ENCODE results near the gene AFDN.
A peak's percentile ranks its signal among the peaks of the same experiment; 100 is the strongest.

AFDN gene

GRCh38 chr6:167894965-167895364 lies 68.3 kb downstream of the AFDN start:
- intact Hi-C loops (cut with DNase I), result loop anchor here (5.0 kb wide), 1 partner anchor 408 kb away; no protein-coding TSS in a partner anchor
- DNase-seq, result no peak

- DNase-seq, result no peak
- intact Hi-C loops (cut with DNase I), result loop anchor here (5.0 kb wide), 1 partner anchor 409 kb away; no protein-coding TSS in a partner anchor
These were observed 69.9 kb downstream of the AFDN start for GRCh38 chr6:167896648-167897047.

GRCh38 chr6:167898673-167899311 lies 72.1 kb downstream of the AFDN start:
- intact Hi-C loops (cut with DNase I), result loop anchor here (5.0 kb wide), 1 partner anchor 411 kb away; no protein-coding TSS in a partner anchor

GRCh38 chr6:167904791-167905190 lies 78.1 kb downstream of the AFDN start:
- intact Hi-C loops (cut with DNase I), result loop anchor here (5.0 kb wide), 1 partner anchor 228 kb away; no protein-coding TSS in a partner anchor
- DNase-seq, result no peak

More at GRCh38 chr6:167898673-167899311, 72.1 kb downstream of the AFDN start:
- peak in 1 of 42 donors; percentile 37 for DNase-seq

GRCh38 chr6:167906899-167907298 lies 80.2 kb downstream of the AFDN start:
- DNase-seq, result peak; percentile 35 to 86 (median 70)
- intact Hi-C loops (cut with DNase I), result loop anchor here (5.0 kb wide), 1 partner anchor 225 kb away; no protein-coding TSS in a partner anchor

GRCh38 chr6:167907837-167908681 lies 81.3 kb downstream of the AFDN start:
- intact Hi-C loops (cut with DNase I), result loop anchor here (5.0 kb wide), 1 partner anchor 224 kb away; no protein-coding TSS in a partner anchor
- DNase-seq, result peak in 25 of 42 donors; percentile 19 to 78 (median 49)

GRCh38 chr6:167910007-167910406 lies 83.3 kb downstream of the AFDN start:
- no peak for DNase-seq
- intact Hi-C loops (cut with DNase I), result no loop called here

- intact Hi-C loops (cut with DNase I), result no loop called here
These were observed 83.9 kb downstream of the AFDN start for GRCh38 chr6:167910652-167911051.

GRCh38 chr6:167912494-167912893 lies 85.8 kb downstream of the AFDN start:
- no peak for DNase-seq
- intact Hi-C loops (cut with DNase I), result no loop called here

More at GRCh38 chr6:167910652-167911051, 83.9 kb downstream of the AFDN start:
- DNase-seq, result no peak

GRCh38 chr6:167913699-167914098 lies 87.0 kb downstream of the AFDN start:
- DNase-seq, result no peak
- intact Hi-C loops (cut with DNase I), result no loop called here

- intact Hi-C loops (cut with DNase I), result no loop called here
- no peak for DNase-seq
These were observed 88.4 kb downstream of the AFDN start for GRCh38 chr6:167915139-167915538.

GRCh38 chr6:167917551-167918154 lies 90.9 kb downstream of the AFDN start:
- no peak for DNase-seq
- intact Hi-C loops (cut with DNase I), result no loop called here

- no peak for DNase-seq
- intact Hi-C loops (cut with DNase I), result no loop called here
These were observed 92.0 kb downstream of the AFDN start for GRCh38 chr6:167918548-167919278.

GRCh38 chr6:167919349-167919748 lies 92.6 kb downstream of the AFDN start:
- intact Hi-C loops (cut with DNase I), result no loop called here
- peak in 18 of 42 donors; percentile 27 to 71 (median 40) for DNase-seq

GRCh38 chr6:167920165-167920564 lies 93.5 kb downstream of the AFDN start:
- intact Hi-C loops (cut with DNase I), result no loop called here
- DNase-seq, result peak in 27 of 42 donors; percentile 14 to 71 (median 36)

- DNase-seq, result peak in 1 of 42 donors; percentile 22
- intact Hi-C loops (cut with DNase I), result no loop called here
These were observed 95.1 kb downstream of the AFDN start for GRCh38 chr6:167921831-167922230.

GRCh38 chr6:167925026-167925425 lies 98.3 kb downstream of the AFDN start:
- intact Hi-C loops (cut with DNase I), result no loop called here
- peak in 8 of 42 donors; percentile 9 to 70 (median 24) for DNase-seq

GRCh38 chr6:167927246-167927645 lies 100.5 kb downstream of the AFDN start:
- DNase-seq, result no peak
- intact Hi-C loops (cut with DNase I), result no loop called here

- no peak for DNase-seq
- intact Hi-C loops (cut with DNase I), result no loop called here
These were observed 101.4 kb downstream of the AFDN start for GRCh38 chr6:167928111-167928510.

All from head of caudate nucleus (tissue), 42 donors.